Loucy (cell line): ENCODE data around the gene DISC1.

Source experiments
- EZH2phosphoT487 ChIP-seq: fragments of 200-600 bp; IDR thresholded peaks from 2 replicates; pipeline ENCODE4 v1.6.1; 2018; ENCODE audit warnings: antibody characterized with exemption, mild to moderate bottlenecking, moderate library complexity, borderline replicate concordance
- TF ChIP-seq, protein P1 (sequence below): fragments of 200-600 bp; sonication (generic); conservative IDR thresholded peaks from 2 replicates; pipeline ENCODE4 v1.5.1; 2014; ENCODE audit warnings: mild to moderate bottlenecking, antibody characterized with exemption, low read length

DNA sequence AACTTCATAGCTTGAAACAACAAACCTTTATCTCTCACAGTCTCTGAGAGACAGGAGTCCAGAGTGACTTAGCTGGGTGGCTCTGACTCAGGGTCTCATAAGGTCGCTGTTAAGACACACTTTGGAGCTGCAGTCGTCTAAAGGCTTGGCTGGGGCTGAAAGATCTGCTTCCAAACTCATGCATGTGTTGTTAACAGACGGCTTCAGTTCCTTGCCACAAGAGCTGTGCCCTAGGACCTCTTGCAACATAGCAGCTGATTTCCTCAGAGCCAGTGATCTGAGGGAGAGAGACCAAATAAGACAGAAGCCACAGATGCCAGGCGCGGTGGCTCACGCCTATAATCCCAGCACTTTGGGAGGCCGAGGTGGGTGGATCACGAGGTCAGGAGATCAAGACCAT is 176.8 kb downstream of the DISC1 start:
- TF ChIP-seq, protein P1, sequence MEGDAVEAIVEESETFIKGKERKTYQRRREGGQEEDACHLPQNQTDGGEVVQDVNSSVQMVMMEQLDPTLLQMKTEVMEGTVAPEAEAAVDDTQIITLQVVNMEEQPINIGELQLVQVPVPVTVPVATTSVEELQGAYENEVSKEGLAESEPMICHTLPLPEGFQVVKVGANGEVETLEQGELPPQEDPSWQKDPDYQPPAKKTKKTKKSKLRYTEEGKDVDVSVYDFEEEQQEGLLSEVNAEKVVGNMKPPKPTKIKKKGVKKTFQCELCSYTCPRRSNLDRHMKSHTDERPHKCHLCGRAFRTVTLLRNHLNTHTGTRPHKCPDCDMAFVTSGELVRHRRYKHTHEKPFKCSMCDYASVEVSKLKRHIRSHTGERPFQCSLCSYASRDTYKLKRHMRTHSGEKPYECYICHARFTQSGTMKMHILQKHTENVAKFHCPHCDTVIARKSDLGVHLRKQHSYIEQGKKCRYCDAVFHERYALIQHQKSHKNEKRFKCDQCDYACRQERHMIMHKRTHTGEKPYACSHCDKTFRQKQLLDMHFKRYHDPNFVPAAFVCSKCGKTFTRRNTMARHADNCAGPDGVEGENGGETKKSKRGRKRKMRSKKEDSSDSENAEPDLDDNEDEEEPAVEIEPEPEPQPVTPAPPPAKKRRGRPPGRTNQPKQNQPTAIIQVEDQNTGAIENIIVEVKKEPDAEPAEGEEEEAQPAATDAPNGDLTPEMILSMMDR, result no peak
- TF ChIP-seq EZH2phosphoT487, result no peak
